HL-60/S4 (cell line): ENCODE results near the gene ZNF790.

Experiments
- in situ Hi-C: fragments of 300-500 bp; cut with MboI; formaldehyde crosslinking; loops from 2 replicates; pipeline ENCODE4 v1.14.3; 2022; ENCODE audit warnings: low sequenced_read_pairs

ZNF790 gene

DNA sequence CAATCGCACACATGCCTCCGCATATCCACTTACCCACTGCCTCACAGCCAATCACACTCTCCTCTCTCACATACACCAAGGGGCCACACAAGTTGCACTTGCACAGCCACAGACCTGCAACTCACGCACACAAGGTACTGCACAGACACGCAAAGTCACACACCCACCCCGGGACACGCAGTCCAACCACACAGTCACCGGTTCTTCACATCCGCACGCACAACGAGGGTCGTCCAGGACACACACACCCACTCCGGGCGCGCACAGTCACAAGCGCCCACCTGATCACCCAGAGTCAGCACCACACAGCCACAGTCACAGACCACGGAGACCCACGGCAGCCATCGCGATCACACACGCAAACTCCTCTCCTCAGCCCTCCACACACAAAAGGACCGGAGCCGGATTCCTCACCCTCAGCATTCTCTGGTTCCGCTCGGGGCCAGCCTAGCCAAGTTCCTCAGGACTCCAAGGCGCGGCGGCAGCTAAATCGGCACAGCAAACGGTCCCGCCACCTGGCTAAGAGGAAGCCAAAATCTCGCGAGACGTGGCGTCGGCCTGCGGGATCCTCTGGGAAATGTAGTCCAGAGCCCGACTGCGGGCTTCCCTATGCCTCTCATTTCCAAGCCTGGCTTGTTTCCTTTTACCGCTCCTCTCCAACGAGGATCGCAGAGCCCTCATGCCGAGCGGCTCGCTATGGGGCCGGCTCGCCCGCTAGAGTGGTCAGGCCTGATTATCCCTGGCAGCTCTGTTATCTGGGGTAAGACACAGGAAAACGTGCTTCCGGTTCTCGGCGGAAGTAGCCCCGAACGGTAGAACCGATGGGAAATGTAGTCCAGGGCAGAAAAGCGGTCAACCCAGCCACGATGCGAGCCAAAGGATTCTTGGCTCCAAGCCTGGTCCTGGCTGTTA is 65.6 kb downstream of the ZNF790 start, which contains the start of gene ZNF850:
ZNF850 (minus strand) TSS at position 497 of the 912 bp plus-strand sequence. CDS start 10,201 bp downstream, outside the sequence.
- in situ Hi-C loops: no loop called here

DNA sequence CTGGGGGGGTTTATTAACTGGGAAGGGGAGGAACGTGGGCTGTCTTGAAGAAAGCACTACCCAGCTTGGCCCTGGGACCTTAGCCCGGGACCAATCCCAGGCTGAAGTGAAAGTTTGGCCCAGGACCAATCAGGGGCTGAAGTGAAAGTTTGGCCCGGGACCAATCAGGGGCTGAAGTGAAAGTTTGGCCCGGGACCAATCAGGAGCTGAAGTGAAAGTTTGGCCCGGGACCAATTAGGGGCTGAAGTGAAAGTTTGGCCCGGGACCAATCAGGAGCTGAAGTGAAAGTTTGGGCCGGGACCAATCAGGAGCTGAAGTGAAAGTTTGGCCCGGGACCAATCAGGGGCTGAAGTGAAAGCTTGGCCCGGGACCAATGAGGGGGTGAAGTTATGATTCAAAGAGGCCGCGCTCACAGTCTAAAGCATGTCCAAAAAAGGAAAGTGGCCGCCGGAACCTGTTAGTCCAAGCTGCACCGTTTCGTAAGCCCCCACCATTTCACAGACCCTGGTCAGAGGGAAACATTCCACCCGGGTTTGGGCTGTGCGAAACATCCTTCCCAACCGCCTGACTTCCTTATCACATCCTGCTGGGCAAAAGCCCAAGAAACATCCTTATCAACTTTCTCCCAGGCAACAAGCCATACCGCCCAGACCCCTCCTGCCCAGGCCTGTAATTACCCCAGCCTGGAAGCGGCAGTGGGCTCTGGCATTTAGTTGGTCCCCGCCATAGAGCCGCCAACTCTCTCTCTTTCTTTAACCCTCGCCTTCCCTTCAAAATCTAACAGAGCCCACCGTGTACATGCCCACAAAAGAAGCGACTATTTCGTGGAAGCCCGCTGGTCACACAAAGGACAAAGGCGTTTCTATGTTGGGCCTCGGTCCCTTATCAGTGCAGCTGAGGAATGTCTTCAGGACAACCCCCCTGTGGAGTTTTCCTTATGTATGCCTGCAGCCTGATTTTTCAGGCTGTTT is 66.6 kb downstream of the ZNF790 start:
- in situ Hi-C loops: no loop called here
